BJ (cell line): ENCODE results near the gene ALG5. TPM values are rescaled to one million over a fixed set of nuclear protein-coding genes. Genes with fewer than 3 reads are reported as not detected.

Experiments
- CTCF ChIA-PET: fragments of 350-600 bp; formaldehyde crosslinking; extraction: SDS; loops from one replicate; lab custom pipeline; 2021; ENCODE audit warnings: antibody characterized with exemption, inconsistent platforms; lab: Yijun Ruan, JAX
- POLR2A ChIA-PET: fragments of 300-600 bp; sonication (Branson Sonifier 250); formaldehyde crosslinking; extraction: SDS; loops from one replicate; lab custom pipeline; 2021; ENCODE audit warnings: antibody characterized with exemption; lab: Charles Lee
- DNase-seq: peaks from one replicate; pipeline ENCODE4 v3.0.0-alpha.2; 2011; ENCODE audit warnings: low read depth
- H3K27me3 ChIP-seq: 2 replicates; pipeline ENCODE4 v1.6.0; 2011; ENCODE audit warnings: low read length; ENCODE audit not compliant: control insufficient read depth, insufficient read depth
- H3K36me3 ChIP-seq: 2 replicates; pipeline ENCODE4 v1.5.1; 2011; ENCODE audit warnings: low read length; ENCODE audit not compliant: control insufficient read depth, insufficient read depth
- H3K4me3 ChIP-seq: 2 replicates; pipeline ENCODE4 v1.5.1; 2011; ENCODE audit warnings: low read depth, mild to moderate bottlenecking, control low read depth, low read length
- polyA plus RNA-seq: library from polyadenylated mRNA; depleted of rRNA; stranded (reverse); fragments of >200 nt; gene quantifications from 2 replicates; pipeline ENCODE4 v1.2.3, GENCODE V29; 2011
- TF ChIP-seq, protein P1 (sequence below): IDR thresholded peaks from 2 replicates; pipeline ENCODE4 v1.5.1; 2011; ENCODE audit warnings: low read depth, mild to moderate bottlenecking, control low read depth, inconsistent platforms, low read length, moderate library complexity; ENCODE audit not compliant: insufficient read depth

The ALG5 gene
- polyA plus RNA-seq, 1 experiment: 22.6 TPM

DNA sequence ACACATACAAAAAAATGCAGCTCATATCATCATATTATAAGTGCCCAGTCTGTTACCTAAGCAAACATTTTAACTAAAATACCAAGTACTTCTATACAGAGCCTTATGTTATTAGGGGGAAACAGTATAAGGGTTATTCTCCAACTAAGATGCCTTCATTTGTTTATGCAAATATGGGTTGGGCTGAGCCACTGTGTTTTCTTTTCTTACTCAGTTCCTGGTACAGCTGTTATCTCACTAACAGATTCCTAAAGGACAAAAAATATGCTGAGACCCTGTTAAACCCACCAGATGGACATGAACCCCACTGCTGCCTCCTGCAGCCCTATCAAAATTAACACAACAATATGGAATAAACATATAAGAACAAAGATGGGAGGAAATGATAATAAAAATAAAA lies 44.6 kb downstream of the ALG5 start:
- H3K36me3 ChIP-seq: peaks cover 2% of the 10 kb centered on the region; the same call in 1 of the 2 replicates
- ChIA-PET CTCF (no interaction called here), POLR2A (no interaction called here)
- no peak overlapping the region for H3K4me3 ChIP-seq
- TF ChIP-seq, protein P1, sequence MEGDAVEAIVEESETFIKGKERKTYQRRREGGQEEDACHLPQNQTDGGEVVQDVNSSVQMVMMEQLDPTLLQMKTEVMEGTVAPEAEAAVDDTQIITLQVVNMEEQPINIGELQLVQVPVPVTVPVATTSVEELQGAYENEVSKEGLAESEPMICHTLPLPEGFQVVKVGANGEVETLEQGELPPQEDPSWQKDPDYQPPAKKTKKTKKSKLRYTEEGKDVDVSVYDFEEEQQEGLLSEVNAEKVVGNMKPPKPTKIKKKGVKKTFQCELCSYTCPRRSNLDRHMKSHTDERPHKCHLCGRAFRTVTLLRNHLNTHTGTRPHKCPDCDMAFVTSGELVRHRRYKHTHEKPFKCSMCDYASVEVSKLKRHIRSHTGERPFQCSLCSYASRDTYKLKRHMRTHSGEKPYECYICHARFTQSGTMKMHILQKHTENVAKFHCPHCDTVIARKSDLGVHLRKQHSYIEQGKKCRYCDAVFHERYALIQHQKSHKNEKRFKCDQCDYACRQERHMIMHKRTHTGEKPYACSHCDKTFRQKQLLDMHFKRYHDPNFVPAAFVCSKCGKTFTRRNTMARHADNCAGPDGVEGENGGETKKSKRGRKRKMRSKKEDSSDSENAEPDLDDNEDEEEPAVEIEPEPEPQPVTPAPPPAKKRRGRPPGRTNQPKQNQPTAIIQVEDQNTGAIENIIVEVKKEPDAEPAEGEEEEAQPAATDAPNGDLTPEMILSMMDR: no peak
- no peak for DNase-seq
- no peaks in the 10 kb centered on the region for H3K27me3 ChIP-seq

DNA sequence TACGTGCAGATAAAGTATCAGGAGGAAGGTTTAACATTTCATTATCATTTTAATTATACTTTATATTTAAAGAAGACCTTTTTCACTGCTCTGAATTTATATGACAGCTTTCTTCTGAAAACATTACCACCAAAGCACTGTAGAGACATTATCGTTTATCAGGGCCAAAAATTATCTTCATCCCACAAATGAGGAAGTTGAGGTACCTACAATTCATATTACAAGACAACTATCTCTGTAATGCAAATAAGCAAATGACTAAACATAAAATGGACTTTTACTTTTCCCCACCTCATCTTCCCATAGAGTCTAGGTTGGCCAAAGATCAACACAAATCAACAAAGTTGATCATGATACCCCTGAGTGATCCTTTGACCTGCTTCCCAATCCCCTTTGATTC lies 48.2 kb downstream of the ALG5 start:
- Histone ChIP-seq H3K27me3 (no peaks in the 10 kb centered on the region), H3K36me3 (peaks cover 2% of the 10 kb centered on the region; the same call in 1 of the 2 replicates), H3K4me3 (no peak overlapping the region)
- ChIA-PET CTCF (no interaction called here), POLR2A (no interaction called here)
- TF ChIP-seq, protein P1: no peak
- DNase-seq: no peak

GRCh38 chr13:36950330-36950729 lies 48.8 kb downstream of the ALG5 start:
- no peaks in the 10 kb centered on the region for H3K27me3 ChIP-seq
- POLR2A ChIA-PET: no interaction called here
- H3K4me3 ChIP-seq: no peak overlapping the region
- TF ChIP-seq, protein P1: no peak
- H3K36me3 ChIP-seq: peaks cover 2% of the 10 kb centered on the region; the same call in 1 of the 2 replicates
- CTCF ChIA-PET: no interaction called here
- DNase-seq: no peak

GRCh38 chr13:36945078-36945477 lies 54.1 kb downstream of the ALG5 start:
- ChIA-PET POLR2A (no interaction called here), CTCF (interaction anchor here (0.6 kb wide), 1 partner anchor 175 kb away, joined by 3 read pairs; no protein-coding TSS in a partner anchor)
- DNase-seq: no peak
- Histone ChIP-seq H3K36me3 (no peaks in the 10 kb centered on the region), H3K4me3 (no peak overlapping the region), H3K27me3 (no peaks in the 10 kb centered on the region)
- TF ChIP-seq, protein P1: no peak

GRCh38 chr13:36925603-36926002 lies 73.5 kb downstream of the ALG5 start:
- Histone ChIP-seq H3K36me3 (no peaks in the 10 kb centered on the region), H3K4me3 (no peak overlapping the region), H3K27me3 (no peaks in the 10 kb centered on the region)
- TF ChIP-seq, protein P1: no peak
- CTCF ChIA-PET: no interaction called here
- POLR2A ChIA-PET: no interaction called here
- no peak for DNase-seq
